Fibroblast of lung (primary cell): ENCODE data around the gene PLCXD1.

ENCODE experiments used
- EZH2 ChIP-seq: IDR thresholded peaks from 2 replicates; pipeline ENCODE4 v1.5.1; 2012; ENCODE audit warnings: low read length, control low read depth, mild to moderate bottlenecking; ENCODE audit errors: missing control alignments
- TF ChIP-seq, protein P1 (sequence below), 2 donors: IDR thresholded peaks in 1 of 2; conservative IDR thresholded peaks in 1 of 2; 1 replicate in 1 of 2; 2 replicates in 1 of 2; pipeline ENCODE4 v1.5.1; 2011 to 2012; ENCODE audit warnings: low read length in 2 of 2, control low read depth in 1 of 2, inconsistent platforms in 1 of 2, low read depth in 1 of 2, mild to moderate bottlenecking in 1 of 2

GRCh38 chrX:258291-259040, 22.7 kb upstream of the PLCXD1 start:
- TF ChIP-seq, protein P1, sequence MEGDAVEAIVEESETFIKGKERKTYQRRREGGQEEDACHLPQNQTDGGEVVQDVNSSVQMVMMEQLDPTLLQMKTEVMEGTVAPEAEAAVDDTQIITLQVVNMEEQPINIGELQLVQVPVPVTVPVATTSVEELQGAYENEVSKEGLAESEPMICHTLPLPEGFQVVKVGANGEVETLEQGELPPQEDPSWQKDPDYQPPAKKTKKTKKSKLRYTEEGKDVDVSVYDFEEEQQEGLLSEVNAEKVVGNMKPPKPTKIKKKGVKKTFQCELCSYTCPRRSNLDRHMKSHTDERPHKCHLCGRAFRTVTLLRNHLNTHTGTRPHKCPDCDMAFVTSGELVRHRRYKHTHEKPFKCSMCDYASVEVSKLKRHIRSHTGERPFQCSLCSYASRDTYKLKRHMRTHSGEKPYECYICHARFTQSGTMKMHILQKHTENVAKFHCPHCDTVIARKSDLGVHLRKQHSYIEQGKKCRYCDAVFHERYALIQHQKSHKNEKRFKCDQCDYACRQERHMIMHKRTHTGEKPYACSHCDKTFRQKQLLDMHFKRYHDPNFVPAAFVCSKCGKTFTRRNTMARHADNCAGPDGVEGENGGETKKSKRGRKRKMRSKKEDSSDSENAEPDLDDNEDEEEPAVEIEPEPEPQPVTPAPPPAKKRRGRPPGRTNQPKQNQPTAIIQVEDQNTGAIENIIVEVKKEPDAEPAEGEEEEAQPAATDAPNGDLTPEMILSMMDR (conservative IDR thresholded peaks at IDR 0.05 in 1 of 2, IDR thresholded peaks at IDR 0.05 in 1 of 2; ENCODE audit: low read depth in 1 of 2, low read length in 2 of 2): no peak
- TF ChIP-seq EZH2: no peak
